Measurements from ENCODE around the gene THPO. TPM values are rescaled to one million over a fixed set of nuclear protein-coding genes. Genes with fewer than 3 reads are reported as not detected.
A peak's percentile ranks its signal among the peaks of the same experiment; 100 is the strongest.

The THPO gene
- total RNA-seq, 1 donor from 2014 or later, result not detected

GRCh38 chr3:184380627-184381260 is 2.7 kb upstream of the THPO start:
- no peak for DNase-seq (ENCODE audit: low spot score)
- Mint-ChIP-seq H3K9me3 (ENCODE audit: low read depth) (no peaks in the 10 kb centered on the region), H3K27me3 (ENCODE audit: low read depth) (peaks cover 27% of the 10 kb centered on the region), H3K36me3 (ENCODE audit: low read depth) (no peaks in the 10 kb centered on the region), H3K27ac (ENCODE audit: unreplicated experiment) (no peak overlapping the region), H3K4me1 (ENCODE audit: low read depth) (peaks cover 4% of the 10 kb centered on the region), H3K4me3 (ENCODE audit: unreplicated experiment) (peak overlapping the region; percentile 52)
- TF ChIP-seq CTCF (IDR thresholded peaks at IDR 0.05), result no peak

- no peak for DNase-seq (ENCODE audit: low spot score)
- Mint-ChIP-seq H3K27ac (ENCODE audit: unreplicated experiment) (no peak overlapping the region), H3K27me3 (ENCODE audit: low read depth) (peaks cover 32% of the 10 kb centered on the region), H3K4me3 (ENCODE audit: unreplicated experiment) (no peak overlapping the region), H3K36me3 (ENCODE audit: low read depth) (no peaks in the 10 kb centered on the region), H3K4me1 (ENCODE audit: low read depth) (peaks cover 4% of the 10 kb centered on the region), H3K9me3 (ENCODE audit: low read depth) (no peaks in the 10 kb centered on the region)
- TF ChIP-seq CTCF (IDR thresholded peaks at IDR 0.05), result no peak
These were observed 2.2 kb upstream of the THPO start for GRCh38 chr3:184380185-184380626.

GRCh38 chr3:184379358-184380184 is 1.6 kb upstream of the THPO start, which contains the start of gene CHRD:
CHRD (plus strand) TSS chr3:184380054; CDS start chr3:184380319, 265 bp downstream.
- Mint-ChIP-seq H3K27me3 (ENCODE audit: low read depth) (peaks cover 36% of the 10 kb centered on the region), H3K27ac (ENCODE audit: unreplicated experiment) (no peak within 1 kb of the TSS)

GRCh38 chr3:184378651-184379357 is 797 bp upstream of the THPO start:
- Mint-ChIP-seq H3K36me3 (ENCODE audit: low read depth) (no peaks in the 10 kb centered on the region), H3K27me3 (ENCODE audit: low read depth) (peaks cover 36% of the 10 kb centered on the region), H3K9me3 (ENCODE audit: low read depth) (no peaks in the 10 kb centered on the region), H3K27ac (ENCODE audit: unreplicated experiment) (no peak overlapping the region), H3K4me3 (ENCODE audit: unreplicated experiment) (peak overlapping the region; percentile 57), H3K4me1 (ENCODE audit: low read depth) (peaks cover 5% of the 10 kb centered on the region)
- TF ChIP-seq CTCF (IDR thresholded peaks at IDR 0.05), result no peak
- DNase-seq (ENCODE audit: low spot score), result no peak

More at GRCh38 chr3:184379358-184380184, 1.6 kb upstream of the THPO start, which contains the start of gene CHRD:
- DNase-seq (ENCODE audit: low spot score), result no peak
- no peaks in the 10 kb centered on the region for H3K9me3 Mint-ChIP-seq (ENCODE audit: low read depth)
- no peak for TF ChIP-seq CTCF (IDR thresholded peaks at IDR 0.05)
- H3K4me3 Mint-ChIP-seq (ENCODE audit: unreplicated experiment), result peak within 1 kb of the TSS; percentile 57
- no peaks in the 10 kb centered on the region for H3K36me3 Mint-ChIP-seq (ENCODE audit: low read depth)
- H3K4me1 Mint-ChIP-seq (ENCODE audit: low read depth), result peaks cover 4% of the 10 kb centered on the region

GRCh38 chr3:184377374-184377773 is 633 bp downstream of the THPO start:
- TF ChIP-seq CTCF (IDR thresholded peaks at IDR 0.05), result no peak
- Mint-ChIP-seq H3K27ac (ENCODE audit: unreplicated experiment) (no peak overlapping the region), H3K27me3 (ENCODE audit: low read depth) (peaks cover 34% of the 10 kb centered on the region)

More at GRCh38 chr3:184377374-184377773, 633 bp downstream of the THPO start:
- H3K4me3 Mint-ChIP-seq (ENCODE audit: unreplicated experiment), result no peak overlapping the region
- H3K9me3 Mint-ChIP-seq (ENCODE audit: low read depth), result no peaks in the 10 kb centered on the region
- no peak for DNase-seq (ENCODE audit: low spot score)
- H3K4me1 Mint-ChIP-seq (ENCODE audit: low read depth), result peaks cover 17% of the 10 kb centered on the region
- H3K36me3 Mint-ChIP-seq (ENCODE audit: low read depth), result no peaks in the 10 kb centered on the region

Data from chondrocyte (in vitro differentiated cells).